AG08396 (cell line): ENCODE data around the gene NPIPB2.
A peak's percentile ranks its signal among the peaks of the same experiment; 100 is the strongest.
"Not testable (repeated sequence)": the region's sequence is repeated elsewhere in the genome, so short reads cannot be mapped to it uniquely, and the experiment has no call there.

Experiments used
- DNase-seq: peaks from one replicate; pipeline ENCODE4 v3.0.0; 2012; ENCODE audit warnings: low spot score, mixed read lengths

Gene NPIPB2

GRCh38 chr16:11957591-11958395, 15.9 kb upstream of the NPIPB2 start:
- DNase-seq: no peak

GRCh38 chr16:11956558-11956957, 14.7 kb upstream of the NPIPB2 start:
- no peak for DNase-seq

GRCh38 chr16:11955713-11956123, 13.9 kb upstream of the NPIPB2 start:
- peak; percentile 86 for DNase-seq

GRCh38 chr16:11953576-11953975, 11.7 kb upstream of the NPIPB2 start:
- DNase-seq: not testable (repeated sequence)

GRCh38 chr16:11950388-11950787, 8.5 kb upstream of the NPIPB2 start:
- no peak for DNase-seq

- DNase-seq: peak; percentile 56
Measured at GRCh38 chr16:11949527-11949926, 7.7 kb upstream of the NPIPB2 start.

GRCh38 chr16:11948819-11949218, 7.0 kb upstream of the NPIPB2 start:
- DNase-seq: no peak

GRCh38 chr16:11946433-11946832, 4.6 kb upstream of the NPIPB2 start:
- DNase-seq: no peak

GRCh38 chr16:11927350-11927749, 14.5 kb downstream of the NPIPB2 start:
- DNase-seq: not testable (repeated sequence)

- not testable (repeated sequence) for DNase-seq
Measured at GRCh38 chr16:11924046-11924445, 17.8 kb downstream of the NPIPB2 start.

- DNase-seq: peak; percentile 64
Measured at GRCh38 chr16:11916524-11917285, 25.1 kb downstream of the NPIPB2 start.

GRCh38 chr16:11915644-11916523, 26.0 kb downstream of the NPIPB2 start, which contains the start of gene GSPT1:
GSPT1 (minus strand) TSS chr16:11915956; CDS start chr16:11915720, 236 bp downstream.
- peak; percentile 96 for DNase-seq

GRCh38 chr16:11915114-11915643, 26.7 kb downstream of the NPIPB2 start:
- peak; percentile 74 for DNase-seq

GRCh38 chr16:11914210-11915113, 27.4 kb downstream of the NPIPB2 start:
- peak; percentile 48 for DNase-seq

GRCh38 chr16:11913425-11914079, 28.3 kb downstream of the NPIPB2 start:
- peak; percentile 18 for DNase-seq

GRCh38 chr16:11909653-11910545, 31.9 kb downstream of the NPIPB2 start:
- peak; percentile 41 for DNase-seq

GRCh38 chr16:11907160-11907970, 34.5 kb downstream of the NPIPB2 start:
- no peak for DNase-seq

GRCh38 chr16:11903906-11904305, 37.9 kb downstream of the NPIPB2 start:
- no peak for DNase-seq
